HEK293T (cell line): ENCODE data around the gene RCAN3.

Experiments
- ELF4 ChIP-seq: fragments of 450-650 bp; IDR thresholded peaks from 2 replicates; pipeline ENCODE4 v1.6.1; 2017; ENCODE audit warnings: antibody characterized with exemption
- NFRKB ChIP-seq: fragments of 450-650 bp; IDR thresholded peaks from 2 replicates; pipeline ENCODE4 v1.6.1; 2016; ENCODE audit warnings: mild to moderate bottlenecking, moderate library complexity
- PKNOX1 ChIP-seq: fragments of 450-650 bp; IDR thresholded peaks from 2 replicates; pipeline ENCODE4 v1.6.1; 2016
- SP1 ChIP-seq: fragments of 450-650 bp; IDR thresholded peaks from 2 replicates; pipeline ENCODE4 v1.6.1; 2017

DNA sequence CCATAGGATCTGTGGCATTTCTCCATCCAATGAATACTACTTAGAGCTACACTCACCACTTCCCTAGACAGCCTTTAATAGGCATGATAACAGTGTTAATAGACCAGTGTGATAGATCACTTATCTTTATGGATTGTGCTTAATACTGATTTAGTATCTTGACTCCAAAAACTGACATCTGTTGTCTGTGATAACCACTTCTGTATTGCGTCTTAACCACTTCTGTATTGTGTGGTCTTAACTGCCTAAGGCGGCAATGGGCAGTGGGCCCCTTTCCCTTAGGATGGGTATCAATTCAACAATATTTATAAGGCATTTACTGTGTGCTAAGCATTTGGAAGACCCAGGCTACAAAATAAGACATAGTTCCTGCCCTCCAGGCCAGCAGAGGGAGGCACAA lies 32.0 kb upstream of the RCAN3 start:
- TF ChIP-seq ELF4 (no peak), PKNOX1 (no peak), SP1 (no peak), NFRKB (no peak)
